HepG2 (cell line): ENCODE results near the gene AGTPBP1.

Source experiments
- ADNP ChIP-seq: sonication (generic); formaldehyde crosslinking; IDR thresholded peaks from 2 replicates; pipeline ENCODE4 v1.4.0; 2020; ENCODE audit warnings: missing genetic modification reagents
- BRCA1 ChIP-seq: sonication (generic); formaldehyde crosslinking; IDR thresholded peaks from 2 replicates; pipeline ENCODE4 v1.4.0; 2020; ENCODE audit warnings: missing genetic modification reagents
- CTCF ChIP-seq: sonication (generic); formaldehyde crosslinking; IDR thresholded peaks from 2 replicates; pipeline ENCODE4 v1.5.0; 2020; ENCODE audit warnings: mild to moderate bottlenecking, missing genetic modification reagents, moderate library complexity
- E2F1 ChIP-seq: sonication (generic); formaldehyde crosslinking; IDR thresholded peaks from 2 replicates; pipeline ENCODE4 v1.5.0; 2020; ENCODE audit warnings: missing genetic modification reagents
- HMG20B ChIP-seq: conservative IDR thresholded peaks from 2 replicates; pipeline ENCODE4 v1.6.1; 2016; ENCODE audit warnings: missing genetic modification reagents, missing compliant biosample characterization
- ONECUT2 ChIP-seq: sonication (generic); formaldehyde crosslinking; IDR thresholded peaks from 2 replicates; pipeline ENCODE4 v1.4.0; 2020; ENCODE audit warnings: missing genetic modification reagents
- POLR2A ChIP-seq, 2 experiments: IDR thresholded peaks; 2 replicates each; pipeline ENCODE4 v1.6.1; 2011; ENCODE audit warnings: low read depth in 2 of 2, low read length in 2 of 2, mild to moderate bottlenecking in 1 of 2, moderate library complexity in 1 of 2; ENCODE audit not compliant: insufficient read depth in 1 of 2
- PRPF4 ChIP-seq: fragments of 200-400 bp; formaldehyde crosslinking; IDR thresholded peaks from 2 replicates; pipeline ENCODE4 v1.6.1; 2016; ENCODE audit warnings: low read length, low read depth; ENCODE audit not compliant: poor library complexity, severe bottlenecking
- SALL2 ChIP-seq: sonication (generic); formaldehyde crosslinking; IDR thresholded peaks from 2 replicates; pipeline ENCODE4 v1.8.1; 2023; ENCODE audit warnings: mild to moderate bottlenecking, missing genetic modification reagents, inconsistent platforms
- ZNF121 ChIP-seq: sonication (generic); formaldehyde crosslinking; IDR thresholded peaks from 2 replicates; pipeline ENCODE4 v1.5.0; 2020; ENCODE audit warnings: mild to moderate bottlenecking, missing genetic modification reagents
- ZNF569 ChIP-seq: sonication (generic); formaldehyde crosslinking; IDR thresholded peaks from 2 replicates; pipeline ENCODE4 v1.5.0; 2020; ENCODE audit warnings: mild to moderate bottlenecking, missing genetic modification reagents, moderate library complexity, borderline replicate concordance

GRCh38 chr9:85738509-85738908 lies 3.2 kb downstream of the AGTPBP1 start:
- TF ChIP-seq ZNF569 (CRISPR knock-in tag) (no peak), E2F1 (no peak), PRPF4 (no peak), BRCA1 (CRISPR knock-in tag) (no peak), CTCF (CRISPR knock-in tag) (no peak), HMG20B (CRISPR knock-in tag) (no peak), SALL2 (CRISPR knock-in tag) (no peak), ONECUT2 (CRISPR knock-in tag) (no peak), POLR2A (IDR thresholded peaks at IDR 0.05; ENCODE audit: insufficient read depth in 1 of 2, low read depth in 2 of 2, low read length in 2 of 2) (no peak), ZNF121 (CRISPR knock-in tag) (no peak), ADNP (CRISPR knock-in tag) (no peak)
